Progenitor cell of endocrine pancreas (in vitro differentiated cells): ENCODE measurements around the gene MSRB1. TPM values are rescaled to one million over a fixed set of nuclear protein-coding genes. Genes with fewer than 3 reads are reported as not detected.
"Not testable (repeated sequence)": the region's sequence is repeated elsewhere in the genome, so short reads cannot be mapped to it uniquely, and the experiment has no call there.

ENCODE experiments used
- DNase-seq: peaks from one replicate; pipeline ENCODE4 v3.0.0; 2021; ENCODE audit warnings: low spot score; ENCODE audit not compliant: unreplicated experiment
- H3K27ac Mint-ChIP-seq: 2 replicates; pipeline ENCODE4 v1.8.0; 2021; ENCODE audit warnings: mild to moderate bottlenecking, moderate library complexity, mixed read lengths
- H3K27me3 Mint-ChIP-seq: 2 replicates; pipeline ENCODE4 v1.8.0; 2021; ENCODE audit warnings: mixed read lengths
- H3K36me3 Mint-ChIP-seq: 2 replicates; pipeline ENCODE4 v1.8.0; 2022; ENCODE audit warnings: mixed read lengths; ENCODE audit not compliant: insufficient read depth
- H3K4me1 Mint-ChIP-seq: 2 replicates; pipeline ENCODE4 v1.8.0; 2021; ENCODE audit warnings: low read depth, mixed read lengths
- H3K4me3 Mint-ChIP-seq: 2 replicates; pipeline ENCODE4 v1.8.0; 2021; ENCODE audit warnings: low read depth, mild to moderate bottlenecking, moderate library complexity, mixed read lengths
- H3K9me3 Mint-ChIP-seq: 2 replicates; pipeline ENCODE4 v1.8.0; 2021; ENCODE audit warnings: low read depth, mixed read lengths
- total RNA-seq: library from RNA; stranded (reverse); gene quantifications from 2 replicates; pipeline ENCODE4 v1.2.1, GENCODE V29; 2021
- TF ChIP-seq, protein P1 (sequence below): fragments of 200-600 bp; sonication (generic); IDR thresholded peaks from one replicate; pipeline ENCODE4 v1.5.0; 2021; ENCODE audit warnings: antibody characterized with exemption, mild to moderate bottlenecking; ENCODE audit not compliant: unreplicated experiment

Gene MSRB1
- total RNA-seq, 1 donor from 2014 or later: 28.9 TPM

DNA sequence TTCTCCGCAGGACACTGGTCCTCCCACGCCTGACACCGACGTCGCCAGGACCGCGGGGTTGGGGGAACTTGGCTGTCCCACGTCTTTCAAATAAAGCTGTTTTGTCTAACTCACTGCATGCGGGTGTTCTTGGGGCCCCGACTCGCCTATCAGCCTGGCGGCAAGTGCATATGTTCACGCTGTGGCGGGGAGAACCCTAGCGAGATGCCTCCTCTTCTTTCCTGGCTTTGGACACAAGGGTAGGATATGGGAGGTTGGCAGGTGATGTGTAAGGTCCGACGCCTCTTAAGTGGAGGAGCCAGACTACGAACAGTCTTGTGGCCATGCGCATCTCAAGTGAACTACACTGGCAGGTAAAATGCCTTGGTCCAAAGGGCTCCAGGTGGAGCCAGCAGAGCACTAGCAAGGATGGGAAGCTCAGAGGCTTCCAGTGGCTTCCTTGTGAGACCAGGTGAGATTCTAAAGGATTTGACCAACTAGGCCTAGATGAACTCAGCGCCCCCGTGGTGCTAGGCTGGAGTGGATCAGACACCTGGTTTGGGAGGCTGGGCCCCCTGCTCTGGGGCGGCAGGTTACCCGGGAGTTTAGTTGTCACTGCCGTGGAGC is 22.5 kb upstream of the MSRB1 start:
- Mint-ChIP-seq H3K9me3 (no peaks in the 10 kb centered on the region), H3K4me1 (peaks cover 24% of the 10 kb centered on the region), H3K36me3 (peaks cover 16% of the 10 kb centered on the region), H3K27ac (peak overlapping the region; percentile 97), H3K4me3 (peak overlapping the region; percentile 88), H3K27me3 (no peaks in the 10 kb centered on the region)
- TF ChIP-seq, protein P1, sequence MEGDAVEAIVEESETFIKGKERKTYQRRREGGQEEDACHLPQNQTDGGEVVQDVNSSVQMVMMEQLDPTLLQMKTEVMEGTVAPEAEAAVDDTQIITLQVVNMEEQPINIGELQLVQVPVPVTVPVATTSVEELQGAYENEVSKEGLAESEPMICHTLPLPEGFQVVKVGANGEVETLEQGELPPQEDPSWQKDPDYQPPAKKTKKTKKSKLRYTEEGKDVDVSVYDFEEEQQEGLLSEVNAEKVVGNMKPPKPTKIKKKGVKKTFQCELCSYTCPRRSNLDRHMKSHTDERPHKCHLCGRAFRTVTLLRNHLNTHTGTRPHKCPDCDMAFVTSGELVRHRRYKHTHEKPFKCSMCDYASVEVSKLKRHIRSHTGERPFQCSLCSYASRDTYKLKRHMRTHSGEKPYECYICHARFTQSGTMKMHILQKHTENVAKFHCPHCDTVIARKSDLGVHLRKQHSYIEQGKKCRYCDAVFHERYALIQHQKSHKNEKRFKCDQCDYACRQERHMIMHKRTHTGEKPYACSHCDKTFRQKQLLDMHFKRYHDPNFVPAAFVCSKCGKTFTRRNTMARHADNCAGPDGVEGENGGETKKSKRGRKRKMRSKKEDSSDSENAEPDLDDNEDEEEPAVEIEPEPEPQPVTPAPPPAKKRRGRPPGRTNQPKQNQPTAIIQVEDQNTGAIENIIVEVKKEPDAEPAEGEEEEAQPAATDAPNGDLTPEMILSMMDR: no peak
- no peak for DNase-seq

DNA sequence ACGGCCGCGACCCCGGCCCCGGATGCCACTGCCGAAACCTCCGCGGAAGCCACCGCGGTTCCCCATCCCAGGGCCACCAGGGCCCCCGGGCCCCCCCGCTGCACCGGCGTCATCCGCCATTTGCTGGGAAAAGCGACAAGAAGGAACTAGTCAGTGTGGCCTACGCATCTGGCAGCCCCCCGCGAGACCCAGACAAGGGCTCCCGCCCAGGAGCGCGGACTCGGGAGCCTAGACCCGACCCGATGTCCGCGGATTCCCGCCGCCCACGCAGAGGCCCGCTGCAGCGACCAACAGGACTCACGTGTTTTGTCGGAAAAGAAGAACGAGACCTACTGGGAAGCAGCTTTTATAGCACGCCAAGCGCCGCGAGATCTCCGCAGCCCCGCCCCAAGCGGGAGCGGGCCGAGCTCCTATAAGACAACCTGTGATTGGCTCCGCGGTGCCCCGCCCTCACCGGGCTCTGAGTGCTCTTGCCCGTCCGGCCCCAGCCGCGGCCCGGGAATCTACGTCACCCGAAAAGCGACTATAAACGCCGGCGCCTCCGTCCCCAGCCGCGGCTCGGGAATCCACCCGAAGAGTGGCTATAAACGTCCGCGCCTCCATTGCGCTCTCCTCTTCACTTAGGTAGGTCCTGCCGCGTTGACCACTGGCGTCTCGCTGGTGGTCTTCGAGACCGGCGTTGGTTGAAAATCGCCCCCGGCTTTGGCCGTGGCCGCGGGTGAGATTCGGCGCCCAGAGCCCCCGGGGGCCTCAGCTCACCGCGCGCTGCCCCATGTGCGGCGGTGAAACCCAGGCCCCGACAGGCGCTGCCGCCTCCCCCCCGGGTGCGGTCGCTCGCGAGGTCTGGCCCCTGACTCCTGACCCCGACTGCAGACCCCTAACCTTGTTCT is 21.8 kb upstream of the MSRB1 start, which contains the start of gene RPS2:
Gene RPS2 (minus strand): TSS at position 321 of the 890 bp plus-strand sequence. CDS start 201 bp downstream, at position 120.
- H3K36me3 Mint-ChIP-seq: peaks cover 16% of the 10 kb centered on the region
- no peaks in the 10 kb centered on the region for H3K27me3 Mint-ChIP-seq
- DNase-seq: peak; percentile 99
- H3K27ac Mint-ChIP-seq: peak within 1 kb of the TSS; percentile 97
- H3K9me3 Mint-ChIP-seq: no peaks in the 10 kb centered on the region
- peak within 1 kb of the TSS; percentile 88 for H3K4me3 Mint-ChIP-seq
- peaks cover 30% of the 10 kb centered on the region for H3K4me1 Mint-ChIP-seq
- TF ChIP-seq, protein P1: no peak

DNA sequence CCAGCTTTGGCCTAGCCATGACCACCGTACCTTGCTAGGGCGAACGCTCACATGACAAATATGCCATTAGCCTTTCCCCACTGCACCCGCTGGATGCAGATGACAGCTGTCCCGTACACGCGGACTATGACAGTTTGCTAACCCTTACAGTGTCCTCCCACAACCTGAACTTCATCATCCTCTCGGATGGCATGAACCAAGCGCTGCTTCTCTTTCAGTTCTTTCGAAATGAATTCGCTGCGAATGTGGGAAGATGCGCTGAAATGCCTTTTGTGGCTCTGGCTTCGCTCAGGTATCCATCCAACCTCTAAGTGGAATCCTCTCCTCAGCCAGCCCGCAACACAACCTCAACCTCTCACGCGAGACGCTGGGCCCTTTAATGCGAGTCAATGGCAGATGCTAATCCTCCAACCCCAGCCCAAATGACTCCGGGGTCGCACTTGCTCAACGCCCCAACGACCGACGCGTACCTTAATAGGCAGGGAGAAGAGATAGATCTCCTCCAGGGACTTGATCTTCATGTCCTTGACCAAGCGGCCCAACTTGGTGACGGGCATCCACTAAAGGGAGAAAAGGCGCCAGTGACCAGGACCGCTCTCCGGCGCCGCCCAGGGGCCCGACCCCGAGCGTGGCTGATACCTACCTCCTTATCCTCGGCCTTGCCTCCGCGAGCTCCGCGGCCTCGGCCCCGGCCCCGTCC is 21.0 kb upstream of the MSRB1 start:
- Mint-ChIP-seq H3K27me3 (no peaks in the 10 kb centered on the region), H3K4me3 (peak overlapping the region; percentile 88), H3K9me3 (no peaks in the 10 kb centered on the region), H3K27ac (peak overlapping the region; percentile 77), H3K36me3 (peaks cover 16% of the 10 kb centered on the region), H3K4me1 (peaks cover 30% of the 10 kb centered on the region)
- no peak for DNase-seq
- TF ChIP-seq, protein P1: peak; percentile 22

DNA sequence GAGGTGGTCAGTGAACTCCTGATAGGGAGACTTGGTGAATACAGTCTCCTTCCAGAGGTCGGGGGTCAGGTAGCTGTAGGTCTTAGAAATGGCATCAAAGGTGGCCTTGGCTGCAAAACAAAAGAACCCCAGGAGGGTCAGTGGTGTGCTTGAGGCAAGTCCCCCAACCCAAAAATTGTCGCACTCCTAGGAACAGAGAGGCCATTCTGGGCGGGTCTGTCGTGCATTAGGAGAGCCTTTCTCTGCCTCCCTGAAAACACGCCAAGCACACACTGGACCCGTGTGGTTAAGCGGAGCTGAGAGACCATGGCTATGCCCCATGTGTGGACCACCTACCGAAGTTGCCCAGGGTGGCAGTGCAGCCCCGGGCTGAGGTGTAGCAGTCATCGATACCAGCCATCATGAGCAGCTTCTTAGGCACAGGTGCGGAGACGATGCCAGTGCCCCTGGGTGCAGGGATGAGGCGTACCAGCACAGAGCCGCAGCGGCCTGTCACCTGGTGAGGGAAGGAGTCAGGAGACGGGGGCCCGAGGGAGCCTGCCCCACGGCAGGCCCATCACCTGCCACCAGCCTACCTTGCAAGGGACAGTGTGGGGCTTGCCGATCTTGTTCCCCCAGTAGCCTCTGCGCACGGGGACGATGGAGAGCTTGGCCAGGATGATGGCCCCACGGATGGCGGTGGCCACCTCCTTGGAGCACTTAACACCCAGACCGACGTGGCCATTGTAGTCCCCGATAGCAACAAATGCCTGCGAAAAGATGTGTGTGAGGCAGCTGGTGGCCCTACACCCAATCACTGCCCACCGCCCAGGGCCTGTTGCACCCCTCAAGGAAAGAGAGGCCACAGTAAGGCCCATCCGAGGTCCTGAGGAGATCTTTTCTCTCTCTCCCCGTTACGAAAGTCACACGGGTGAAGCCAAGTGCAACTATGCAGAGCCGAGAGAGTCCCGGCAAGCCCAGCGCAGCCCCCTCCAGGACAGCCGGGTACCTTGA is 19.5 kb upstream of the MSRB1 start:
- H3K9me3 Mint-ChIP-seq, DNase-seq, H3K27me3 Mint-ChIP-seq: not testable (repeated sequence)
- Mint-ChIP-seq H3K4me3 (peak overlapping the region; percentile 88), H3K4me1 (peaks cover 30% of the 10 kb centered on the region), H3K36me3 (peaks cover 16% of the 10 kb centered on the region), H3K27ac (peak overlapping the region; percentile 86)

DNA sequence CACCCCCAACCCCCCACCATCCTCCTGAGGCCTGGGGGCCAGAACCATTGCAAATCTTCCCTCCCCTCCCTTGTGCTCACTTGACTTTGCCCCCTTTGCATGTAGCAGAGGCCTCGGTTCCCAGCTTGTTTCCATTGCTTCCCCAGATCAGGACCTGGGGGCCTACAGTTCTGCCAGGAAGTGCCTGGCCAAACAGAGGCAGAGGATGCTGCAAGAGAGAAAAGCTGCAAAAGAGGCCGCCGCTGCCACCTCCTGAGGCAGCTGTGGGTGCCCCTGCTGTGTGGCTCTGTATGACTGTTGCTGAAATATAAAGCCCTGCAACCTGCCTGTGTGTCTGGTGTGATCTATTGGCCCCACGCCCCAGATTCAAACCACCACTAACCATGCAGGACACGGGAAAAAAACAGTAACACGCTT is 18.7 kb upstream of the MSRB1 start:
- Mint-ChIP-seq H3K27me3 (peaks cover 3% of the 10 kb centered on the region), H3K4me1 (peaks cover 30% of the 10 kb centered on the region), H3K36me3 (peaks cover 16% of the 10 kb centered on the region), H3K27ac (no peak overlapping the region), H3K4me3 (peak overlapping the region; percentile 14), H3K9me3 (no peaks in the 10 kb centered on the region)
- DNase-seq: no peak
- TF ChIP-seq, protein P1: no peak
